ENCODE results near the gene CTU1. TPM values are rescaled to one million over a fixed set of nuclear protein-coding genes. Genes with fewer than 3 reads are reported as not detected.
"Not testable (repeated sequence)": the region's sequence is repeated elsewhere in the genome, so short reads cannot be mapped to it uniquely, and the experiment has no call there.

CTU1 gene
- total and polyA plus RNA-seq, 2 experiments from 2014 or later: 9.4 to 13.5 TPM

GRCh38 chr19:51147663-51148062, 39.5 kb upstream of the CTU1 start:
- Histone ChIP-seq H3K4me1 (ENCODE audit: low read depth) (no peaks in the 10 kb centered on the region), H3K4me3 (no peak overlapping the region), H3K9me3 (ENCODE audit: low read depth) (no peaks in the 10 kb centered on the region), H3K27ac (no peak overlapping the region), H3K36me3 (no peaks in the 10 kb centered on the region), H3K27me3 (no peaks in the 10 kb centered on the region)
- TF ChIP-seq, protein P1, sequence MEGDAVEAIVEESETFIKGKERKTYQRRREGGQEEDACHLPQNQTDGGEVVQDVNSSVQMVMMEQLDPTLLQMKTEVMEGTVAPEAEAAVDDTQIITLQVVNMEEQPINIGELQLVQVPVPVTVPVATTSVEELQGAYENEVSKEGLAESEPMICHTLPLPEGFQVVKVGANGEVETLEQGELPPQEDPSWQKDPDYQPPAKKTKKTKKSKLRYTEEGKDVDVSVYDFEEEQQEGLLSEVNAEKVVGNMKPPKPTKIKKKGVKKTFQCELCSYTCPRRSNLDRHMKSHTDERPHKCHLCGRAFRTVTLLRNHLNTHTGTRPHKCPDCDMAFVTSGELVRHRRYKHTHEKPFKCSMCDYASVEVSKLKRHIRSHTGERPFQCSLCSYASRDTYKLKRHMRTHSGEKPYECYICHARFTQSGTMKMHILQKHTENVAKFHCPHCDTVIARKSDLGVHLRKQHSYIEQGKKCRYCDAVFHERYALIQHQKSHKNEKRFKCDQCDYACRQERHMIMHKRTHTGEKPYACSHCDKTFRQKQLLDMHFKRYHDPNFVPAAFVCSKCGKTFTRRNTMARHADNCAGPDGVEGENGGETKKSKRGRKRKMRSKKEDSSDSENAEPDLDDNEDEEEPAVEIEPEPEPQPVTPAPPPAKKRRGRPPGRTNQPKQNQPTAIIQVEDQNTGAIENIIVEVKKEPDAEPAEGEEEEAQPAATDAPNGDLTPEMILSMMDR (IDR thresholded peaks at IDR 0.05; ENCODE audit: low read depth, low read length): no peak
- peak in 1 of 2 donors; percentile 44 for DNase-seq (ENCODE audit: low read depth in 1 of 2, low spot score in 1 of 2)

- DNase-seq (ENCODE audit: low read depth in 1 of 2, low spot score in 1 of 2): no peak
- H3K27me3 ChIP-seq: no peaks in the 10 kb centered on the region
- no peak overlapping the region for H3K4me3 ChIP-seq
- no peaks in the 10 kb centered on the region for H3K4me1 ChIP-seq (ENCODE audit: low read depth)
- H3K36me3 ChIP-seq: no peaks in the 10 kb centered on the region
- no peaks in the 10 kb centered on the region for H3K9me3 ChIP-seq (ENCODE audit: low read depth)
- TF ChIP-seq, protein P1 (IDR thresholded peaks at IDR 0.05; ENCODE audit: low read depth, low read length): no peak
- no peak overlapping the region for H3K27ac ChIP-seq
These were observed 38.5 kb upstream of the CTU1 start for GRCh38 chr19:51146751-51147150.

DNA sequence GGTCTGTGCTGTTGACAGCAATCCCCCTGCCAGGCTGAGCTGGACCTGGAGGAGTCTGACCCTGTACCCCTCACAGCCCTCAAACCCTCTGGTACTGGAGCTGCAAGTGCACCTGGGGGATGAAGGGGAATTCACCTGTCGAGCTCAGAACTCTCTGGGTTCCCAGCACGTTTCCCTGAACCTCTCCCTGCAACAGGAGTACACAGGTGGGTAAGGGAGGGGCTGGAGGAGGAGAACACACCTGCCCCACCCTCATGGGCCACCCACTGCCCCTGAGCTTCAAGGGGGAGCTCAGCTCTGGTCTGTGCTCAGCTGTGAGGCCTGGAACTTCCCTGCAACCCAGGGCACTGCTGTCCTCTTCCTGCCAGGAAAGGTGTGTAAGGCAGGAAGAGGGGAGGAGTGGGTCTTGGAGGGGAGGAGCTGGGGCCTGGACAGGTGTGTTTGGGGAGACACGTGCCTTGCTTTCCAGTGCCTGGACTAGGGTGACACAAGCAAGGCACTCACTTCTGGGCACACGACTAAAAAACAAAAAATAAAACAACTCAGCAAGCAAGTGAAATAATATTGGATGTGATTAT, 37.8 kb upstream of the CTU1 start:
- Histone ChIP-seq H3K9me3 (ENCODE audit: low read depth) (no peaks in the 10 kb centered on the region), H3K4me1 (ENCODE audit: low read depth) (no peaks in the 10 kb centered on the region), H3K4me3 (no peak overlapping the region), H3K27ac (no peak overlapping the region), H3K36me3 (no peaks in the 10 kb centered on the region), H3K27me3 (no peaks in the 10 kb centered on the region)
- TF ChIP-seq, protein P1 (IDR thresholded peaks at IDR 0.05; ENCODE audit: low read depth, low read length): no peak
- DNase-seq (ENCODE audit: low read depth in 1 of 2, low spot score in 1 of 2): no peak

DNA sequence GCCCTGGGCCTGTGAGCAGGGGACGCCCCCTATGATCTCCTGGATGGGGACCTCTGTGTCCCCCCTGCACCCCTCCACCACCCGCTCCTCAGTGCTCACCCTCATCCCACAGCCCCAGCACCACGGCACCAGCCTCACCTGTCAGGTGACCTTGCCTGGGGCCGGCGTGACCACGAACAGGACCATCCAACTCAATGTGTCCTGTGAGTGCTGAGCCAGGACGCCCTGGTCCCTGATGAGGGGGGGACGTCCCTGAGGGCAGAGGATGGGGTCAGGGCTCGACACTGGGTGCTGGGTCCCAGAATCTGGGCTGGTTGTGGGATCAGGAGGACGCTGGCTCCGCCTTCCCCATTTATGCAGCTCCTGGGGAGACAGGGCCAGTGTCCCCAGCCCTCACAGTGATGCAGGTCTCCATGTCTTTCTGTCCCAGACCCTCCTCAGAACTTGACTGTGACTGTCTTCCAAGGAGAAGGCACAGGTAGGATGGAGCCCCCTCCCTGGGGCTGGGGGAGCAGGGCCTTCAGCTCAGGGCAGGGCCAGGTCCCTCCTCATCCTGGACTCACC, 36.4 kb upstream of the CTU1 start:
- no peak overlapping the region for H3K27ac ChIP-seq
- H3K9me3 ChIP-seq (ENCODE audit: low read depth): no peaks in the 10 kb centered on the region
- no peaks in the 10 kb centered on the region for H3K36me3 ChIP-seq
- H3K27me3 ChIP-seq: no peaks in the 10 kb centered on the region
- H3K4me1 ChIP-seq (ENCODE audit: low read depth): no peaks in the 10 kb centered on the region
- H3K4me3 ChIP-seq: no peak overlapping the region
- DNase-seq (ENCODE audit: low read depth in 1 of 2, low spot score in 1 of 2): no peak
- TF ChIP-seq, protein P1 (IDR thresholded peaks at IDR 0.05; ENCODE audit: low read depth, low read length): no peak

GRCh38 chr19:51143486-51143885, 35.3 kb upstream of the CTU1 start:
- no peak overlapping the region for H3K4me3 ChIP-seq
- no peaks in the 10 kb centered on the region for H3K9me3 ChIP-seq (ENCODE audit: low read depth)
- H3K27ac ChIP-seq: no peak overlapping the region
- H3K36me3 ChIP-seq: no peaks in the 10 kb centered on the region
- TF ChIP-seq, protein P1 (IDR thresholded peaks at IDR 0.05; ENCODE audit: low read depth, low read length): no peak
- H3K4me1 ChIP-seq (ENCODE audit: low read depth): no peaks in the 10 kb centered on the region
- H3K27me3 ChIP-seq: no peaks in the 10 kb centered on the region
- no peak for DNase-seq (ENCODE audit: low read depth in 1 of 2, low spot score in 1 of 2)

DNA sequence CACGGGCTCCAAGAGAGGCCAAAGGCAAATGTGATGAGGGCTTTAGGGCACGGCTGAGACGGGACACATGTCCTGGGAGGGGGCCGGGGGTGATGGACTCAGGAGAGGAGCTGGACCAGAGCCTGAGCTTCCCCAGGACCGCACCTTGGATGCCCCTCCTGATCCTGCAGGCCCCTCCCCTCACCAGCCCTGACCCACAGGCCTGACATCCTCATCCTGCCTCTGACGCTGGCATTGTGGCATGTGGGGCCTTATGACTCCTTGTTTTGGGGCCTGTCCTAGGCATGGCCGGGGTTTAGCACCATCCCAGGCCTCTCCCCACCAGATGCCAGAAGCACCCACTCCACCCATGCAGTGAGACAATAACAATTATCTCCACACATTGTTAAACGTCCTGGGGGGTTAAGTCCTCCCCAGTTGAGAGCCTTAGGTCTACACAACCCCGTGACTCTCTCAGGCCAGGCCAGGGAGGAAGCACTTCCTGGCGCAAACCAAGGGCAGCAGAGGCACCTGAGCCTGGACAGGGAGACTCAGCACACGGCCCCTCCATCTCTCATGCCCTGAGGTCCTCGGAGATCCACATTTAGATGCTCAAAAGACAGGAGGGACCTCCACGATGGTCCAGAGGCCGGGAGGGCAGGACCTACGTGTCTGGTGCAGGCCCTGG, 34.7 kb upstream of the CTU1 start:
- H3K27ac ChIP-seq; H3K36me3 ChIP-seq; H3K9me3 ChIP-seq (ENCODE audit: low read depth); H3K4me1 ChIP-seq (ENCODE audit: low read depth); H3K27me3 ChIP-seq; DNase-seq (ENCODE audit: low read depth in 1 of 2, low spot score in 1 of 2); H3K4me3 ChIP-seq: not testable (repeated sequence)
